WTC11 (cell line): ENCODE results near the gene ZBTB16. TPM values are rescaled to one million over a fixed set of nuclear protein-coding genes. Genes with fewer than 3 reads are reported as not detected.
A peak's percentile ranks its signal among the peaks of the same experiment; 100 is the strongest.

Source experiments
- ATAC-seq: fragments of 200-7000 bp; cut with Tn5 transposase; 2 replicates; pipeline ENCODE4 v1.10.0; 2021; ENCODE audit warnings: mild to moderate bottlenecking, moderate library complexity
- CTCF ChIA-PET: fragments of 300-600 bp; sonication (Branson Sonifier 250); formaldehyde crosslinking; loops from one replicate; lab custom pipeline; 2021; ENCODE audit warnings: antibody characterized with exemption; lab: Charles Lee
- POLR2A ChIA-PET: fragments of 350-600 bp; sonication (Branson Sonifier 250); formaldehyde crosslinking; loops from one replicate; lab custom pipeline; 2021; ENCODE audit warnings: antibody characterized with exemption; lab: Charles Lee
- DNase-seq: peaks from one replicate; pipeline ENCODE4 v3.0.0; 2021; ENCODE audit warnings: low spot score
- H3K27ac Mint-ChIP-seq: 2 replicates; pipeline ENCODE4 v1.8.0; 2021; ENCODE audit warnings: mixed read lengths
- H3K27me3 Mint-ChIP-seq: 2 replicates; pipeline ENCODE4 v1.8.0; 2021; ENCODE audit warnings: low read depth, mild to moderate bottlenecking, moderate library complexity, mixed read lengths
- H3K36me3 Mint-ChIP-seq: 2 replicates; pipeline ENCODE4 v1.8.0; 2021; ENCODE audit warnings: mixed read lengths
- H3K4me1 Mint-ChIP-seq: 2 replicates; pipeline ENCODE4 v1.8.0; 2022; ENCODE audit warnings: mixed read lengths
- H3K4me3 Mint-ChIP-seq: 2 replicates; pipeline ENCODE4 v1.8.0; 2021; ENCODE audit warnings: mild to moderate bottlenecking, moderate library complexity, mixed read lengths
- H3K9me3 Mint-ChIP-seq: 2 replicates; pipeline ENCODE4 v1.8.0; 2021; ENCODE audit warnings: mixed read lengths
- ATF1 ChIP-seq: sonication (generic); formaldehyde crosslinking; IDR thresholded peaks from 2 replicates; pipeline ENCODE4 v1.8.1; 2023; ENCODE audit warnings: mild to moderate bottlenecking, moderate library complexity, missing genetic modification reagents
- CDX4 ChIP-seq: fragments of 250-450 bp; sonication (Bioruptor Pico); IDR thresholded peaks from 2 replicates; pipeline ENCODE4 v1.9.0; 2021; ENCODE audit warnings: moderate library complexity, mild to moderate bottlenecking, inconsistent platforms, borderline replicate concordance
- CREB1 ChIP-seq: sonication (generic); formaldehyde crosslinking; IDR thresholded peaks from 2 replicates; pipeline ENCODE4 v1.8.0; 2023; ENCODE audit warnings: mild to moderate bottlenecking, missing genetic modification reagents
- CTCF ChIP-seq: fragments of 200-600 bp; IDR thresholded peaks from 2 replicates; pipeline ENCODE4 v1.8.0; 2022; ENCODE audit warnings: antibody characterized with exemption
- E2F4 ChIP-seq: sonication (generic); formaldehyde crosslinking; IDR thresholded peaks from 2 replicates; pipeline ENCODE4 v1.8.1; 2022; ENCODE audit warnings: low read depth, mild to moderate bottlenecking, moderate library complexity, missing genetic modification reagents, borderline replicate concordance
- ELF4 ChIP-seq: sonication (generic); formaldehyde crosslinking; IDR thresholded peaks from 2 replicates; pipeline ENCODE4 v1.8.1; 2022; ENCODE audit warnings: low read depth, mild to moderate bottlenecking, moderate library complexity, missing genetic modification reagents
- ERG ChIP-seq: fragments of 250-450 bp; sonication (Bioruptor Pico); IDR thresholded peaks from 2 replicates; pipeline ENCODE4 v1.8.0; 2021; ENCODE audit warnings: mild to moderate bottlenecking
- FOXP4 ChIP-seq: sonication (generic); formaldehyde crosslinking; IDR thresholded peaks from 2 replicates; pipeline ENCODE4 v1.8.0; 2022; ENCODE audit warnings: mild to moderate bottlenecking, missing genetic modification reagents
- GRHL2 ChIP-seq: fragments of 250-450 bp; sonication (Bioruptor Pico); IDR thresholded peaks from 2 replicates; pipeline ENCODE4 v1.8.0; 2022; ENCODE audit warnings: mild to moderate bottlenecking, moderate library complexity; ENCODE audit not compliant: insufficient replicate concordance, severe bottlenecking
- GTF2I ChIP-seq: fragments of 250-450 bp; sonication (Bioruptor Pico); conservative IDR thresholded peaks from 2 replicates; pipeline ENCODE4 v1.4.0; 2021; ENCODE audit warnings: mild to moderate bottlenecking
- HMGXB4 ChIP-seq: sonication (generic); formaldehyde crosslinking; IDR thresholded peaks from 2 replicates; pipeline ENCODE4 v1.8.1; 2023; ENCODE audit warnings: mild to moderate bottlenecking, moderate library complexity, missing genetic modification reagents
- RORB ChIP-seq: fragments of 250-450 bp; sonication (Bioruptor Pico); IDR thresholded peaks from 2 replicates; pipeline ENCODE4 v1.9.0; 2021; ENCODE audit warnings: mild to moderate bottlenecking
- SMAD3 ChIP-seq: sonication (generic); formaldehyde crosslinking; IDR thresholded peaks from 2 replicates; pipeline ENCODE4 v1.8.0; 2022; ENCODE audit warnings: missing genetic modification reagents, mild to moderate bottlenecking, borderline replicate concordance
- ZBTB21 ChIP-seq: sonication (generic); formaldehyde crosslinking; IDR thresholded peaks from 2 replicates; pipeline ENCODE4 v1.8.1; 2023; ENCODE audit warnings: mild to moderate bottlenecking, missing genetic modification reagents, borderline replicate concordance
- ZNF232 ChIP-seq: sonication (generic); formaldehyde crosslinking; IDR thresholded peaks from 2 replicates; pipeline ENCODE4 v1.8.0; 2022; ENCODE audit warnings: mild to moderate bottlenecking, missing genetic modification reagents
- ZNF416 ChIP-seq: fragments of 250-450 bp; sonication (Bioruptor Pico); IDR thresholded peaks from 2 replicates; pipeline ENCODE4 v1.9.0; 2021; ENCODE audit warnings: mild to moderate bottlenecking, inconsistent platforms
- ZNF512 ChIP-seq: sonication (generic); formaldehyde crosslinking; IDR thresholded peaks from 2 replicates; pipeline ENCODE4 v1.8.1; 2022; ENCODE audit warnings: missing genetic modification reagents, borderline replicate concordance
- ZNF671 ChIP-seq: fragments of 250-450 bp; sonication (Bioruptor Pico); IDR thresholded peaks from 2 replicates; pipeline ENCODE4 v1.8.0; 2021; ENCODE audit warnings: mild to moderate bottlenecking
- total RNA-seq: library from RNA; stranded (reverse); gene quantifications from 3 replicates; pipeline ENCODE4 v1.2.3, GENCODE V29; 2021

ZBTB16 gene
- total RNA-seq, 1 experiment from 2014 or later, result 0.57 TPM

- H3K36me3 Mint-ChIP-seq, result no peaks in the 10 kb centered on the region
- POLR2A ChIA-PET, result no interaction called here
- TF ChIP-seq CTCF (peak; percentile 54; the same call in 1 of the 2 replicates), ZNF671 (no peak)
- CTCF ChIA-PET, result no interaction called here
- no peaks in the 10 kb centered on the region for H3K9me3 Mint-ChIP-seq
- DNase-seq (peak; percentile 69), ATAC-seq (peak; percentile 55; the same call in 1 of the 2 replicates)
- H3K4me3 Mint-ChIP-seq, result no peak overlapping the region
- peaks cover 62% of the 10 kb centered on the region for H3K27me3 Mint-ChIP-seq
- H3K4me1 Mint-ChIP-seq, result peaks cover 43% of the 10 kb centered on the region
- H3K27ac Mint-ChIP-seq, result no peak overlapping the region
Observed at GRCh38 chr11:114075891-114076441, 16.5 kb downstream of the ZBTB16 start.

- ChIA-PET POLR2A (no interaction called here), CTCF (no interaction called here)
- ATAC-seq (no peak), DNase-seq (no peak)
- Mint-ChIP-seq H3K27ac (no peak overlapping the region), H3K4me1 (peaks cover 43% of the 10 kb centered on the region), H3K4me3 (no peak overlapping the region), H3K27me3 (peaks cover 68% of the 10 kb centered on the region), H3K9me3 (no peaks in the 10 kb centered on the region), H3K36me3 (no peaks in the 10 kb centered on the region)
- TF ChIP-seq HMGXB4 (no peak), CDX4 (no peak), ZNF512 (no peak), ZNF232 (no peak), FOXP4 (CRISPR knock-in tag) (no peak), ZNF416 (CRISPR knock-in tag) (no peak), ERG (CRISPR knock-in tag) (no peak), E2F4 (no peak), ZBTB21 (no peak), CREB1 (CRISPR knock-in tag) (no peak), RORB (no peak), ELF4 (no peak), SMAD3 (CRISPR knock-in tag) (no peak), GTF2I (CRISPR knock-in tag) (no peak), GRHL2 (no peak), ATF1 (CRISPR knock-in tag) (no peak)
Observed at GRCh38 chr11:114076921-114077331, 17.4 kb downstream of the ZBTB16 start.
